NCI-H524 treated with DMSO at 0.1 percent for 48 hours (cell line): ENCODE results near the gene CSMD2.

Experiments used
- DNase-seq: peaks from one replicate; lab custom pipeline; 2025; lab: John Stamatoyannopoulos, UW

CSMD2 gene

GRCh38 chr1:33818071-33818470 lies 347.0 kb downstream of the CSMD2 start:
- DNase-seq, result peak; percentile 35

- DNase-seq, result no peak
Measured at GRCh38 chr1:33815061-33815460, 350.0 kb downstream of the CSMD2 start.

- no peak for DNase-seq
Measured at GRCh38 chr1:33814166-33814565, 350.9 kb downstream of the CSMD2 start.

DNA sequence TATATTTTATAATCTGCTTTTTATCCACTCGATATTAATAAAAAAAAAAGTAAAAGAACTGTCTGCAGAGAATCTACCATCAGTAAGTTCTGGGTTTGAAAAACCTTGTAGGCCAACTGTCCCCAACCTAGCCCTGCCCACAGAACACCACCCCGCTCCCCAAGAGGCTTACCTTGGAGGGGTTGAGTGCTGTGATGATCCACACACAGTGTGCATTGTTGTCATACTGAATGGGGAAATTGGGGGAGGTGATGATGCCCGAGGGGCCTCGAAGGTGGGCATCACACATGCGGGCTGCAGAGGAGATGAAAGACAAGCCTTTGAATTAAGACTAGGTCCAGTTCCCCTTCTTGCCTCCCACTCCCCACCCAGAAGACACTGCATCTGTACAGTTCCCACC lies 354.5 kb downstream of the CSMD2 start:
- DNase-seq, result no peak

- no peak for DNase-seq
Measured at GRCh38 chr1:33805988-33806387, 359.0 kb downstream of the CSMD2 start.

GRCh38 chr1:33802268-33802667 lies 362.8 kb downstream of the CSMD2 start:
- DNase-seq, result no peak

GRCh38 chr1:33797849-33798248 lies 367.2 kb downstream of the CSMD2 start:
- DNase-seq, result no peak

DNA sequence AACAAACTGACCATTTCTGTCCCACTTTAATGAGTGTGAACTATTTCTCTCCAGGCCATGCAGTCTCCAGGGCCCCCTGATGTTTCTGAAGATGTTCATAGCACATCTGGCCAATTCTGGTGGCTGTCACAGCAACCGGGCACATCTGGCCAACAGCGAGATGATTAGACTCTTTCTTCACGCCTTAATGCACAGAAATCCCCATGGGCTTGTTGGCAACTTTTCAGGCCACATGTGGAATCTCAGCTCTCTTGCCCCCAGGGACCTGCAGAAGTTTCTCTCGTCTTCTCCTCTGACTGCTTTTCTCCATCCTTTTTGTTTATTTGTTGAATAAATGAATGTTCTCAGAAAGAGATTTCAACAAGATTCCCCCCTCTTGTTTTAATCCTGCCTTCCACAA lies 372.4 kb downstream of the CSMD2 start:
- no peak for DNase-seq

DNA sequence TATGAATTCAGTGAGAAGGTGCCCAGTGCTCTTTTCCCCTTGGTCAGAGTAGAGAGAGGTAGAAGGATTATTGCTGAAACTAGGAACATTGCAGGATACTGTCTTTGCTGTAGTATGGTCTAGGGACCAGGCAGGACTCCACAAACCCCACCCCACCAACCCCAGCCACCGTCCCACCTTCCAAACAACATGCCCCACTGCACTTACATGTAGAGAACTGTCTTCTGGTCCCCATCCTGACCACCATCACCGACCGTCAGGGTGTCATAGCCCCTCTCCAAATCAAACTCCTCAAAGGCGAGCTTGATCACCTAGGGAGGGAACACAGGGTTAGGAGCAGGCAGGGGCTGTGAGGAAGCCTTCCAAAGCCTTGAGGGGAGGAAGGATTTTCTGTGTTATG lies 372.8 kb downstream of the CSMD2 start:
- DNase-seq, result no peak

GRCh38 chr1:33791251-33791650 lies 373.8 kb downstream of the CSMD2 start:
- DNase-seq, result no peak

GRCh38 chr1:33790577-33790976 lies 374.5 kb downstream of the CSMD2 start:
- DNase-seq, result no peak

DNA sequence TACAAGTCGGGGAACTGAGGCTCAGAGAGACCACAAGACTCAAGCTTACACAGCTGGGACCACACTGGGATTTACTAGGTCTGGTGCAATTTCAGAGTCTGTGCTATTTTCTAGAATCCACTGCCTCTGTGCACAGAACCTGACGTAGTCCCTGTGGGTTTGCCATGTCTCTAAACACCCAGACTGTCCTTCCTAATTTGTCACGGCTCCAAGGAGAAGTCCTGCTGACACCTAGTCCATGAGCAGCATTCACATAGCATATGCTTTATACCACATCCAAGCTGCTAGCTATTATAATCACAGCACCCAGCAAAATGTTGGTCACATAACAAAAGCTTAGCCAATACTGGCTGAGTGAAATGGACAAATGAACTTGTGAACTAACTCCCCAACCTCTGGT lies 380.2 kb downstream of the CSMD2 start:
- no peak for DNase-seq

GRCh38 chr1:33782776-33783175 lies 382.3 kb downstream of the CSMD2 start:
- DNase-seq, result no peak

GRCh38 chr1:33781652-33782051 lies 383.4 kb downstream of the CSMD2 start:
- no peak for DNase-seq

DNA sequence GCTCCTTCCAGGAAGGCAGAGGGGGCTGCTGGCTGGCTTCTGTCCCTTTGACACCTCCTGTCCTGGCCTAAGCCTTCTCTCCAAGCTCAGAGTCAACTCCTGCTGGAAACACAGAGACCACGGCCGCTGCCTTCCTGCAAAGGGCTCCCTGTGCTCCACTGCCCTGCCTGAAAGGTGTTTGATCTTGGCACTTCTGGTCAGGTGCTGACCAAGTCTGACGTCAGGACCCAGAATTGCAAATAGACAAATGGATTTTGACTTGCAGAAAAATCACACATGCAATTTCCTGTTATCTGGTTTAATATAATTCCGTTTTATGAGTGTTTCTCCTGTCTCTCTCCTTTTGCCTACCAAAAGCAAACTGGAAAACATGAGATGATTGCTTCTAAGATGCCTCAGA lies 387.7 kb downstream of the CSMD2 start:
- no peak for DNase-seq

DNA sequence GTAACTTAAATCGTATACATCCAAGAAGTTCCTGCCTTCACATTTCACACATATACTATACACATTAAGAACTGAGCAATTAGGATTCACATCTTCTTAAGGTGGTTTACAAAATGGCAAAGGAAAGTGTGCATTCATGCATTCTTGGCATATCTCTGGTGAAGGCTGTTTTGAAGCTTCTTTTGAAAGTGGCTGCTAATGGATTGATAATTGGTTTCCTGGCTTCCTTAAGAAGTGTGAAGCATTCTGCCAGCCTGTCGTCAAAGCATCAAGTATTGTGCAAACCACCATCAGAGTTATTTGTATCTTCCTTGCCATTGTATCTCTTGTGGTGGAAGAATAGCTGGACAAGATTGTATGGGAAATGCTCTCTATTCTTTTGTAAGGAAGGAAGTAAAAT lies 396.2 kb downstream of the CSMD2 start:
- no peak for DNase-seq

DNA sequence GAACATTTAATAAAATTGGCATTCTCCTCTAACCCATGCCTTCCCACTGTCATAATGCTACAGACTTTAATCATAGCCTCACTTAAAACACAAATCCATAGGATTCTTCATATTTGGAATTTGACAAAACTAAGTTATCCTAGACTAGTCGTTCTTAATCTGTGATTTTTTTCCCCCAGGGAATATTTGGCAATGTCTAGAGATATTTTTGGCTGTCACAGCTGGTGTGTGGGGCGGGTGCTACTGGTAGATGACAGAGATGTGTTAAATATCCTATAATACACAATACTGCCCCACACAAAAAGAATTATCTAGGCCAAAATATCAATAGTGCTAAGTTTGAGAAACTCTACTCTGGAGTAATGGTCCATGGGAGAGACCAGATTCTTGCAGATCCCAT lies 396.9 kb downstream of the CSMD2 start:
- no peak for DNase-seq

GRCh38 chr1:33764149-33764548 lies 400.9 kb downstream of the CSMD2 start:
- no peak for DNase-seq

- no peak for DNase-seq
Measured at GRCh38 chr1:33763406-33763805, 401.6 kb downstream of the CSMD2 start.

DNA sequence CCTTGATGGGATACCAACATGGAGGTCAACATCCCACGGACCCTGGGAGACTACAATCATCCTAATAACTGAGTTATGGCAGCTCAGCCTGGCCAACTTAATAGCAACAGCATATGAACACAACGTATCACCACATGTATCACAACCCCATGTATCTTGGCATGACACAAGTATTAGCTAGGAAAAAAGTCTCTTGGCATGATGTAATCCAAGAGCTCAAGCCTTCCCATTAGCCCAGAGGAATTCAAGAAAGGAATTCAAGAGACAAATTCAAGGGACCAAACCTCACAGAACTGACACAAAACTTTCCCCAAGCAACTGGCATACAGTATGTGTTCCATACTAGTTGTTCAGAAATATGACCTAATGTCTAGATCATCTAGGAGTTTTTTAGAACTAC lies 402.1 kb downstream of the CSMD2 start:
- DNase-seq, result no peak

- DNase-seq, result no peak
Measured at GRCh38 chr1:33762109-33762830, 402.8 kb downstream of the CSMD2 start.

DNA sequence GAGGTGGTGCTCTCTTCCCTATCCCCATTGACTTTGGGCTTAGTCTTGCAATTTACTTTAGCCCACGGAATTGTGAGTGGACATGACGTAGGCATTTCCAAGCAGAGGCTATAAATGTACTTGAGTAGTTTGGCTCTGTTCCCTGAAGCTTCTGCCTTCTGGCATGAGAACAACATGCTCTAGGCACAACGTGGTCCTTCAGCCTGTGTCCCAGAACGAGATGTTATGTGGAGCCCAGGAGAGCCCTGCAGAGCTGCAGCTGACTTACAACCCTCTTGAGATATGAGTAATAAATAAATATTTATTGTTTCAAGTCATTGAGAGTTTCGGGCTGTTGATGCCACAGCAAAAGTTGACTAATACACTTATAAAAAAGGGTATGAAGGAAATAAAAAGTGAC lies 406.3 kb downstream of the CSMD2 start:
- DNase-seq, result no peak

GRCh38 chr1:33753087-33753856 lies 411.8 kb downstream of the CSMD2 start:
- DNase-seq, result no peak

- no peak for DNase-seq
Measured at GRCh38 chr1:33745942-33746341, 419.1 kb downstream of the CSMD2 start.
